Measurements from ENCODE around the gene ZNF281.

GRCh38 chr1:200379432-200379757 is 30.4 kb downstream of the ZNF281 start:
- TF ChIP-seq POLR2A (IDR thresholded peaks at IDR 0.05; ENCODE audit: low read depth) = no peak
- no peak for TF ChIP-seq CTCF (IDR thresholded peaks at IDR 0.05)
- no peak for TF ChIP-seq EP300 (IDR thresholded peaks at IDR 0.05)

All from esophagus muscularis mucosa (tissue), 4 donors.